Measurements from ENCODE around the gene NUDT3. TPM values are rescaled to one million over a fixed set of nuclear protein-coding genes. Genes with fewer than 3 reads are reported as not detected.
"Not testable (repeated sequence)": the region's sequence is repeated elsewhere in the genome, so short reads cannot be mapped to it uniquely, and the experiment has no call there.

Gene NUDT3
- total and polyA plus RNA-seq, 4 donors = 3.2 to 20.2 (median 9.5) TPM

GRCh38 chr6:34366639-34366921 lies 25.9 kb downstream of the NUDT3 start:
- no peak for DNase-seq (ENCODE audit: low spot score)
- no peaks in the 10 kb centered on the region for H3K36me3 ChIP-seq (ENCODE audit: control insufficient read depth in 4 of 4, insufficient read depth in 3 of 4, low read depth in 1 of 4, low read length in 3 of 4)
- H3K27ac ChIP-seq (ENCODE audit: low read depth in 1 of 2, low read length in 2 of 2) = no peak overlapping the region
- no peaks in the 10 kb centered on the region for H3K27me3 ChIP-seq (ENCODE audit: control insufficient read depth in 4 of 4, insufficient read depth in 4 of 4, low read length in 3 of 4)
- H3K4me3 ChIP-seq (ENCODE audit: low read depth in 1 of 3, low read length in 3 of 3) = no peak overlapping the region
- 80% methylated on average over 3 of the region's 3 CpGs for WGBS
- no peak for TF ChIP-seq REST (IDR thresholded peaks at IDR 0.05)
- TF ChIP-seq HNF4A (conservative IDR thresholded peaks at IDR 0.05) = no peak
- no peak for TF ChIP-seq RAD21 (IDR thresholded peaks at IDR 0.05)
- no peak for TF ChIP-seq MAX (IDR thresholded peaks at IDR 0.05)
- no peak for TF ChIP-seq SP1 (IDR thresholded peaks at IDR 0.05)
- H3K9ac ChIP-seq (ENCODE audit: low read depth in 1 of 2, low read length in 2 of 2) = no peak overlapping the region
- H3K9me3 ChIP-seq (ENCODE audit: control insufficient read depth in 4 of 4, low read length in 3 of 4) = no peaks in the 10 kb centered on the region
- H3K4me1 ChIP-seq (ENCODE audit: control insufficient read depth in 4 of 4, insufficient read depth in 4 of 4, low read length in 3 of 4) = peaks cover 4 to 10% (median 7%) of the 10 kb centered on the region in 4 donors

GRCh38 chr6:34365781-34366638 lies 26.5 kb downstream of the NUDT3 start:
- 90% methylated on average over 9 of the region's 9 CpGs for WGBS
- not testable (repeated sequence) for H3K27ac ChIP-seq (ENCODE audit: low read depth in 1 of 2, low read length in 2 of 2); H3K36me3 ChIP-seq (ENCODE audit: control insufficient read depth in 4 of 4, insufficient read depth in 3 of 4, low read depth in 1 of 4, low read length in 3 of 4); H3K4me1 ChIP-seq (ENCODE audit: control insufficient read depth in 4 of 4, insufficient read depth in 4 of 4, low read length in 3 of 4); H3K4me3 ChIP-seq (ENCODE audit: low read depth in 1 of 3, low read length in 3 of 3); H3K27me3 ChIP-seq (ENCODE audit: control insufficient read depth in 4 of 4, insufficient read depth in 4 of 4, low read length in 3 of 4); H3K9me3 ChIP-seq (ENCODE audit: control insufficient read depth in 4 of 4, low read length in 3 of 4); H3K9ac ChIP-seq (ENCODE audit: low read depth in 1 of 2, low read length in 2 of 2); DNase-seq (ENCODE audit: low spot score)

GRCh38 chr6:34363681-34364075 lies 28.8 kb downstream of the NUDT3 start:
- 93% methylated on average over 9 of the region's 9 CpGs for WGBS
- H3K36me3 ChIP-seq (ENCODE audit: control insufficient read depth in 4 of 4, insufficient read depth in 3 of 4, low read depth in 1 of 4, low read length in 3 of 4); H3K9ac ChIP-seq (ENCODE audit: low read depth in 1 of 2, low read length in 2 of 2); DNase-seq (ENCODE audit: low spot score); H3K27me3 ChIP-seq (ENCODE audit: control insufficient read depth in 4 of 4, insufficient read depth in 4 of 4, low read length in 3 of 4); H3K4me3 ChIP-seq (ENCODE audit: low read depth in 1 of 3, low read length in 3 of 3); H3K27ac ChIP-seq (ENCODE audit: low read depth in 1 of 2, low read length in 2 of 2); H3K9me3 ChIP-seq (ENCODE audit: control insufficient read depth in 4 of 4, low read length in 3 of 4): not testable (repeated sequence)
- H3K4me1 ChIP-seq (ENCODE audit: control insufficient read depth in 4 of 4, insufficient read depth in 4 of 4, low read length in 3 of 4) = peaks cover 4 to 12% (median 7%) of the 10 kb centered on the region in 4 donors

- Histone ChIP-seq H3K4me3 (ENCODE audit: low read depth in 1 of 3, low read length in 3 of 3) (no peak overlapping the region), H3K4me1 (ENCODE audit: control insufficient read depth in 4 of 4, insufficient read depth in 4 of 4, low read length in 3 of 4) (peaks cover 4 to 12% (median 7%) of the 10 kb centered on the region in 4 donors), H3K9me3 (ENCODE audit: control insufficient read depth in 4 of 4, low read length in 3 of 4) (no peaks in the 10 kb centered on the region), H3K27me3 (ENCODE audit: control insufficient read depth in 4 of 4, insufficient read depth in 4 of 4, low read length in 3 of 4) (no peaks in the 10 kb centered on the region), H3K27ac (ENCODE audit: low read depth in 1 of 2, low read length in 2 of 2) (peak overlapping the region in 1 of 2 donors; percentile 23), H3K9ac (ENCODE audit: low read depth in 1 of 2, low read length in 2 of 2) (peak overlapping the region in 1 of 2 donors; percentile 12), H3K36me3 (ENCODE audit: control insufficient read depth in 4 of 4, insufficient read depth in 3 of 4, low read depth in 1 of 4, low read length in 3 of 4) (no peaks in the 10 kb centered on the region)
- no peak for DNase-seq (ENCODE audit: low spot score)
- TF ChIP-seq JUND (IDR thresholded peaks at IDR 0.05) (no peak), RXRA (IDR thresholded peaks at IDR 0.05) (peak; percentile 5 to 20)
- 38% methylated on average over 7 of the region's 7 CpGs for WGBS
These were observed 29.4 kb downstream of the NUDT3 start for GRCh38 chr6:34362909-34363680.
